ENCODE measurements around the gene SDHB. TPM values are rescaled to one million over a fixed set of nuclear protein-coding genes. Genes with fewer than 3 reads are reported as not detected.

SDHB gene
- total RNA-seq, 1 donor from 2014 or later, result 143 TPM

DNA sequence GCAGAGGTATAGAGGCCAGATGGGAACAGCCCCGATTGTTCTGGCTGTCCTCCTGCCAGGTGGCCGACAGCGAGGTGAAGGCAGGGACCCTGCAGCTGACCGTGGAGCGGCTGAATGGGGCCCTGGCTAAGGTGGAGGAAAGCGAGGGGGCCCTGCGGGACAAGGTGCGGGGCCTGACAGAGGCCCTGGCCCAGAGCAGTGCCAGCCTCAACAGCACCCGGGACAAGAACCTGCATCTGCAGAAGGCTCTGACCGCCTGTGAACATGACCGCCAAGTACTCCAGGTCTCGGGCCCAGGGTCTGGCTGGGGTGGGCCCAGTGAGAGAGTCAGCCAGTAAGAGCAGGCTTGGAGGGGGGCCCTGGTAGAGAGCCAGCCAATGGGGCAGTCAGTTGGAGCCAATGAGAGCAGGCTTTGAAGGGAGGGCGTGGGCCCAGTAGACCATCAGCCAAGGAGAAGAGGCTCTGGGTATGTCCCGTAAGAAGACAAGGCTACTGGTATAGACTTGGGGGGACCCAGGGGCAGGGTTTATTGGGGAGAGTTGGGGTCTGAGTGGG lies 84.7 kb downstream of the SDHB start:
- DNase-seq (ENCODE audit: low read depth in 2 of 2), result no peak

Other genes with a start within 250 kb of the SDHB start
- under 0.01 TPM in 2 replicates for gene RNU1-2, start 158.1 kb downstream of the SDHB start, total RNA-seq
- gene CROCC, start 132.1 kb downstream of the SDHB start, total RNA-seq, result 11.4 and 14.2 TPM in 2 replicates
- gene MFAP2, start 73.4 kb downstream of the SDHB start, total RNA-seq, result 8.9 and 55.3 TPM in 2 replicates
- gene ATP13A2, start 42.1 kb downstream of the SDHB start, total RNA-seq, result 25.0 and 55.6 TPM in 2 replicates
- under 0.01 TPM in 2 replicates for gene PADI2, start 65.4 kb upstream of the SDHB start, total RNA-seq
- under 0.01 and 0.13 TPM in 2 replicates for gene PADI1, start 151.1 kb upstream of the SDHB start, total RNA-seq
- not detected in 2 replicates for gene PADI3, start 195.1 kb upstream of the SDHB start, total RNA-seq

Measured in dermis microvascular lymphatic vessel endothelial cell (primary cell).